ENCODE data around the gene AHSA1.
A peak's percentile ranks its signal among the peaks of the same experiment; 100 is the strongest.

The AHSA1 gene

GRCh38 chr14:77474479-77475177, 16.7 kb downstream of the AHSA1 start:
- no peak for DNase-seq

GRCh38 chr14:77475432-77476115, 17.7 kb downstream of the AHSA1 start:
- DNase-seq, result no peak

GRCh38 chr14:77478029-77478428, 20.1 kb downstream of the AHSA1 start:
- DNase-seq, result no peak

- DNase-seq, result no peak
Observed at GRCh38 chr14:77478796-77479195, 20.9 kb downstream of the AHSA1 start.

- no peak for DNase-seq
Observed at GRCh38 chr14:77482422-77482821, 24.5 kb downstream of the AHSA1 start.

GRCh38 chr14:77485256-77485655, 27.4 kb downstream of the AHSA1 start:
- DNase-seq, result no peak

- DNase-seq, result no peak
Observed at GRCh38 chr14:77485901-77486678, 28.2 kb downstream of the AHSA1 start.

GRCh38 chr14:77488558-77488957, 30.7 kb downstream of the AHSA1 start:
- DNase-seq, result no peak

GRCh38 chr14:77489041-77489440, 31.1 kb downstream of the AHSA1 start:
- DNase-seq, result no peak

GRCh38 chr14:77490347-77490986, 32.6 kb downstream of the AHSA1 start:
- DNase-seq, result no peak

- DNase-seq, result no peak
Observed at GRCh38 chr14:77491056-77491455, 33.2 kb downstream of the AHSA1 start.

- DNase-seq, result no peak
Observed at GRCh38 chr14:77495334-77495733, 37.4 kb downstream of the AHSA1 start.

- peak; percentile 73 for DNase-seq
Observed at GRCh38 chr14:77498120-77498979, 40.5 kb downstream of the AHSA1 start, which contains the start of gene ISM2. TSS of gene ISM2 (minus strand) at chr14:77498816. CDS start at chr14:77498793, 23 bp downstream.

- peak; percentile 62 for DNase-seq
Observed at GRCh38 chr14:77498984-77499527, 41.2 kb downstream of the AHSA1 start.

- no peak for DNase-seq
Observed at GRCh38 chr14:77502109-77502782, 44.4 kb downstream of the AHSA1 start.

GRCh38 chr14:77503138-77503537, 45.2 kb downstream of the AHSA1 start:
- no peak for DNase-seq

GRCh38 chr14:77505031-77505430, 47.1 kb downstream of the AHSA1 start:
- no peak for DNase-seq

- no peak for DNase-seq
Observed at GRCh38 chr14:77507762-77508161, 49.9 kb downstream of the AHSA1 start.

GRCh38 chr14:77508249-77508648, 50.4 kb downstream of the AHSA1 start:
- DNase-seq, result no peak

- DNase-seq, result no peak
Observed at GRCh38 chr14:77508876-77509275, 51.0 kb downstream of the AHSA1 start.

GRCh38 chr14:77509366-77509765, 51.5 kb downstream of the AHSA1 start:
- no peak for DNase-seq

Measured in retina (tissue), 1 donor.